Measurements from ENCODE around the gene LRRC52. TPM values are rescaled to one million over a fixed set of nuclear protein-coding genes. Genes with fewer than 3 reads are reported as not detected.

LRRC52 gene
- total RNA-seq = not detected in 2 replicates

DNA sequence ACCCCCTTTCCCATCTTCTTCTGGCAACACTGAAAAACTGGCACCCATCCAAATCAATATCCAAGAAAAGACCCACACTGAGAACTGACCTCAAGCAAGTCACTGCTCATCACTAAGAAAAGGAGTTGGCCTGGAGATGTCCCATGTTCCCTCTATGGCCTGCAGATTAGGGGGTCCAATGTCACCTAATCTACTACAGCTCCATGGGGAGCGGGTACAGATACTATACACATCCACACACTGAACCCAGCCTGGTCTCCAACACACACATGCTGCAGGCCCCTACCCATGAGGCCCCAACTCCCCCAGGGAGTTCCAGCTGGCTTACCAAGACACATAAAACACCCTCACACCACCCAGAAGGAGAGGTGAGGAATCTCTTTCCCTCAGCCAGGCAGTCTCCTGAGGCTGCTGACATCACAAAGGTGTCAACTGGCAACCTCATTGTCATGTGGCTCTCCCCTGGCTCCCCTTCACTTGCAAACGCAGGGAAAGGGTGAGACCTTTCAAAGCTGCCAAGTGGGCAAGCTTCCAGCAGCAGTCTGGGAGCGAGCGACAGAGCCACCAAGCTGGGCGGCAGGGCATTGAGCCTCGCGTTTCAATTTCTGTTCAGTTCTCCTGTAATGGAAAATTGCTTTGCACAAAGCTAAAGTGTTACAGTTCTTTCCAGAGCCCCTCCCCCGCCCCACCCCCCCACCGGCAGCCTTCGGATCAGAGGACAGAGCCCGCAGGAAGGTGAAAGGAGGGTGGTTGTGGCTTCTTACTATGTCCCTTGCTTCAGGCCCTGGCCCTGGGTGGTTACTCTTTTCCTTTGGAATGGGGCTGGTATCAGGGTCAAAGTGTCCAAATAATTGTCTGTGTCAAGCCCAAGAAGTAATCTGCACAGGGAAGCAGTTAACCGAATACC, at the start of gene LRRC52:
Gene LRRC52, plus strand, starts transcription at position 469 of the 907 bp plus-strand sequence. Its CDS starts 297 bp downstream, at position 766.

Other genes starting within 250 kb of the LRRC52 start
- not detected in 2 replicates for gene LMX1A, start 187.3 kb upstream of the LRRC52 start, total RNA-seq
- gene RXRG, start 98.9 kb upstream of the LRRC52 start, total RNA-seq = not detected in 2 replicates
- gene MGST3, start 87.2 kb downstream of the LRRC52 start, total RNA-seq = 181 and 204 TPM in 2 replicates
- gene ALDH9A1, start 154.6 kb downstream of the LRRC52 start, total RNA-seq = 135 and 139 TPM in 2 replicates
- gene TMCO1, start 224.9 kb downstream of the LRRC52 start, total RNA-seq = 79.0 and 83.1 TPM in 2 replicates

Data from myometrial cell (primary cell).